Right lung (tissue), 5 donors: ENCODE data around the gene ERCC2. TPM values are rescaled to one million over a fixed set of nuclear protein-coding genes. Genes with fewer than 3 reads are reported as not detected.

Experiments
- DNase-seq, 2 donors: peaks; one replicate each; pipeline ENCODE4 v3.0.0-alpha.2; 2013
- polyA plus RNA-seq, 5 donors: library from polyadenylated mRNA; unstranded; fragments of 120-200 nt; gene quantifications; one replicate each; pipeline versions ENCODE4 v1.2.1 to v1.2.3, GENCODE V29; 2013; ENCODE audit warnings: inconsistent platforms in 1 of 5, low replicate concordance in 1 of 5; ENCODE audit not compliant: insufficient read length in 5 of 5, insufficient read depth in 1 of 5

ERCC2 gene
- polyA plus RNA-seq, 5 donors: 27.8 to 35.8 (median 32.2) TPM

DNA sequence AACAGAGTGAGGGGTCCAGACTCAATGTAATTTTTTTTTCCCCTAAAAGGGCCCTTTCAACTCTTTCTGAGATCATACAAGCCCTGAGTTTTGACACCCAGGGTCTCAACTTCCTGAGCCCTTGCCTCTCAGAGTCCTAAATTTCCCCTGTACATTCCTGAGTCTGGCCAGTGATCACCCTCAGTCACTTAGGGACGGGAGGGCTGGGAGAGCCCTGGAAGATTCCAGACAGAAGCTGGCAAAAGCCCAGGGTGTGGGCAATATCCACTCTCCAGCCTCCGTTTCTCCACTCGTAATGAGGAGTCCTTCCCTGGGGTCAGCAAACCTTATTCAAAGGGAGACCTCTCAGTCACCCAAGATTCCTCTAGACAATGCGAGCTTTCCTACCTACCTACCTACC lies 32.9 kb upstream of the ERCC2 start:
- no peak for DNase-seq

GRCh38 chr19:45402298-45403061 lies 32.1 kb upstream of the ERCC2 start:
- DNase-seq: no peak

DNA sequence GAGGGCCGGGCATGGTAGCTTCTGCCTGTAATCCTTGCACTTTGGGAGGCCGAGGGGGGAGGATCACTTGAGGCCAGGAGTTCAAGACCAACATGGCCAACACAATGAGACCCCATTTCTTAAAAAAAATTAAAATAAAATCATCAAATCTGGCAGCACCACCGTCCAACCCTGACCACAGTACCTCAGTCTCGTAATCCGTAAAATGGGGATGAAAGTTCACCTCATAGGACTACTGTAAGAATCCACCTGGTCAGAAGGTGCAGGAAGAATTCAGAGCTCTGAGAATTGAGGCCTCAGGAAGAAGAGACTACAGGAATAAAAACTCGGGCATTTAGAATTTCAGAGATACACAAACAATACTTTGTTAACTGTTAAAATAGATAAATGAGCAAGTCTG lies 31.4 kb upstream of the ERCC2 start:
- no peak for DNase-seq

DNA sequence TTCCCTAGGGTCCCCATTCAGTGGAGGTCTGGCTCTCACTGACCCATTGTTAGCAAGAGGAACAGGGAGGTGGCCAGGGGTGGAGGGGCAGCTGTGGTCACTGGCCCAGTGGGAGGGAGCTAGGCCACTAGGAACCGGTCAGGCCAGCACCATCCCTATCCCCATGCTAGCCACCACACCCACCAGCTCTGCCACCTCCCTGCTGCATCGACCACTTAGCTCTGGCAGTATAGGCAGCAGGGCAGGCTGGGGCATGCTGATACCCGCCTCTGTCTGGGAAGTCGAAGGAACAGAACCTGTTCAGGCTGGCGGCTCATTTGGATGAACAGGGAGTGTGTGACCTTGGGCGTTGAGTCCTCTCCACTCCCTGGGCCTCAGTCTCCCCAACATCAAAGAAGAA lies 29.8 kb upstream of the ERCC2 start:
- DNase-seq: no peak

DNA sequence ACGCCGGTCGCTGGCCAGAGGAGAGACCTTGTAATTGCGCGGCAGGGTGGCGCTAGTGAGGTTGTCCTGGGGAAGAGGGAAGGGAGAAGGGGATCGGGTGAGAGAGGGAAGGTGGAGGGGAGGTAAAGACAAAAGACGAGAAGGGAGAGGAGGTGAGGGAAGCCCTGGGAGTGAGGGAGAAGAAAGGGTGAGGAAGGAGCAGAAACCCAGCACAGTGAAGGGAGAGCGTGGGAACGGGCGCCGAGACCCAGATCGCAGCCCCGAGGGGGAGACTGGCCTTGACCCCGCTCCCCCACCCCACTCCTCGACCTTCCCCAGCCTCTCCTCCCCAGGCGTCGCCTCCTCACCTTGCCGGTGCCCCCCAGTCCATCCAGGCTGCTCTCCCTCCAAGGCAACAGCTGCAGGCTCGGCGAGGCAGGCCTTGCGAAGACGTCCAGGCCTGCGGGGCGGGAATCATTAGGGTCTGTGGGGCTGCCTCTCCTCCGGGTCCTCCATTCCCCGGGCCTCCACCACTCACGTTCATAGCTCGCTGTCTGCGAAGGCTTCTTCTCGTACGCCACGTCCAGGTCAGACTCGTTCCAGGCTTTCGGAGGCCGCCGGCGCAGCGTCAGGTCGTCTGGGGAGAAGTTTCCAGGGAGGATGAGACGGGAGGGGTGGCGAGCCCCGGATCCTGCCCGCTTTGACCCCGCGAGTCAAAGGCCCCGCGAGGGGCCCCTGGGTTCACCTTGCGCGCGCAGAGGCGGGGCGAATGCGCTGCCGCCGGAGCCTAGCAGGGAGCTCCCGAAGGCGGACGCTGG lies 25.6 kb upstream of the ERCC2 start:
- no peak for DNase-seq

GRCh38 chr19:45391871-45392665 lies 21.7 kb upstream of the ERCC2 start:
- no peak for DNase-seq

- DNase-seq: no peak
Observed at GRCh38 chr19:45391346-45391745, 21.0 kb upstream of the ERCC2 start.

DNA sequence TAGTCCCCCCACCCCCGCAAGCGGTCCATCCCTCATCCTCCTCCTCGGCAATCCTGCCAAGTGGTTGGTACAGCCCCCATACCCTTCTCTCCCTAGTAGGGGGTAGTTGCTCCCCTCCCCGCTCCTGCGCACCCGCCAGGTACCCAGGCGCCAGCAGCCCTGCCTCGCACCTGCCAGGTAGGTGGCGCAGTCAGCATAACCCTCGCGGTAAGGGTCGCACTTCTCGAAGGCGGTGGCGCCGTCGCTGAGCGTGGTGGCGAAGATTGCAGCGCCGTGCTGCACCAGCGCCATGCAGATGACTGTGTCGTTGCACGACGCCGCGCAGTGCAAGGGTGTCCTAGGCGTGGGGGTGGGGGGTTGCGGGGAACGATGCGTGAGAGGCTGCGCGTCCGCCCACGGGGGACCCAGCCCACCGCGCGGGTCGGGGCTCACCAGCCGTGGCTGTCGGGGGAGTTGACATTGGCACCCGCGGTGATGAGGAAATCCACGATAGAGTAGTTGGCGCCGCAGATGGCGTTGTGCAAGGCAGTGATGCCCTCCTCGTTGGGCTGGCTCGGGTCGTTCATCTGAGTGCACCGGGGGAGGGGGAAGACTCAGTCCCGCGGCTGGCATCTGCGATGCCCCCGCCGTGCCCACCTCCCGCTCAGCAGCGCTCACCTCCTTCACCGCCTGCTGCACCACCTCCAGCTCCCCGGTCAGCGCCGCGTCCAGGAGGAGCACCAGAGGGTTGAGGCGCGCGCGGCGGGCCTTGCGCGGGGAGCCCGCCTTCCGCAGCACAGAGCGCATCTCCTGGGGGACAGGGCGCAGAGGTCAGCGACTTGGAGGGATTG lies 15.2 kb upstream of the ERCC2 start:
- DNase-seq: no peak

- DNase-seq: no peak
Observed at GRCh38 chr19:45382426-45382825, 12.1 kb upstream of the ERCC2 start.

DNA sequence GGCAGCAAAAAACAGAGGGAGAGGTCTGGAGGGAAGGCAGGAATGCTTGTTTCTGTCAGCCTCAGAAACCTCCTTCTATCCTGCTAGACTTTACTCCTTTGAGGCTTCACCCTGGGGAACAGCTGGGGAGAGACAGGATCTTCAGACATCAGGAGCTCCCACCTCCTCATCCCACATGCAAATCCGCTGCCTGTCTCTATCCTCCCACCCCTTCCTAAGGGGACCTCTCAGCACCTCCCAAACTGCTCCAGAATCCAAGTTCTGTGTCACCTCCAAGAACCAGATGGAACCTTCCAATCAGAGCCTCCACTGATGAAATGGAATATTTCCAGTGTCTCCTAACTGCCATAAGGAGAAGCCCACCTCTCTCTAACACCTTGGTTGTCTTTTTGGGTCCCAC lies 9.7 kb upstream of the ERCC2 start:
- DNase-seq: no peak

GRCh38 chr19:45376045-45376724 lies 5.8 kb upstream of the ERCC2 start:
- DNase-seq: no peak

GRCh38 chr19:45368737-45369340 lies 1.5 kb downstream of the ERCC2 start:
- DNase-seq: no peak

- DNase-seq: no peak
Observed at GRCh38 chr19:45368127-45368526, 2.2 kb downstream of the ERCC2 start.

GRCh38 chr19:45364696-45365095 lies 5.7 kb downstream of the ERCC2 start:
- no peak for DNase-seq

- no peak for DNase-seq
Observed at GRCh38 chr19:45363861-45364459, 6.4 kb downstream of the ERCC2 start.

DNA sequence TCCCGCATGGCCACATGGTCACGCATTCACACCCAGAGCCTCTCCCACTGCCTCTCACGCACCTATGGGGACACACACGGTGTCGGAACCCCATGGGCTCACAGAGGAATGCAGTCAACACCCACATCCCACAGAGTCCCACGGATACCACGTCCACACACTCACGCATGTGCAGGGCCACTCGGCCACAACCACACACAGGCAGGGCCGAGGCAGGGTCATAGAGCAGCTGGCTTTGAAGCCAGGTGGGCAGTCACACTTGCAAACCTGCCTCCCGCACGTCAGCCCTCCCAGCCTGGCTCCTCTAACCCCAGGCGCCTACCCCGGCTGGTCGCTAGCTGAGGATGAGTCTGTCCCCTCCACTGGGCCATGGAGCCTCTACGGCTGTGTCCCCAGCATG lies 8.1 kb downstream of the ERCC2 start:
- DNase-seq: no peak

GRCh38 chr19:45361608-45362007 lies 8.8 kb downstream of the ERCC2 start:
- no peak for DNase-seq

DNA sequence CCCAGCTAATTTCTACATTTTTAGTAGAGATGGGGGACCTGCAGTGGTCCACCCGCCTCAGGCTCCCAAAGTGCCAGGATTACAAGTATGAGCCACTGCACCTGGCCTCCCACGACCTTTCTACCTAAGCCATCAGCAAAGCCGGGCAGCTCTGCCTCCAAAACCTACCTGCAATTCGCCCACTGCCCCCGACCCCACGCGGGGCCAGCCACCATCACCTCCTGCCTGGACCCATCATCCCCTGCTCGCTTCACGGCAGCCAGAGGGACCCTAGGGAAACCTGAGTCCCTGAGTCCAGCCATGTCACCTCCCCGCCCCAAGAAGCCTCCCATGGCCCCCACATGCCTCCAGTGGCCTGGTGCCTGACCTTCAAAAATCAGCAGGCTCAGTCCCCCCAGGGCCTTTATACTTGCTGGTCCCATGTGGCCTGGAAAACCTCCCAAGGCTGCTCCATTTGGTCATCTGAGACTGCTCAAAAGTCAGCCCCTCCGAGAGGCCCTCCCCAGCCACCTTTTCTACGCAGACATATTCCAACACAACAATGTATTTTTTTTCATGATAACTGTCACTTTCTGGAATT lies 12.1 kb downstream of the ERCC2 start:
- no peak for DNase-seq

DNA sequence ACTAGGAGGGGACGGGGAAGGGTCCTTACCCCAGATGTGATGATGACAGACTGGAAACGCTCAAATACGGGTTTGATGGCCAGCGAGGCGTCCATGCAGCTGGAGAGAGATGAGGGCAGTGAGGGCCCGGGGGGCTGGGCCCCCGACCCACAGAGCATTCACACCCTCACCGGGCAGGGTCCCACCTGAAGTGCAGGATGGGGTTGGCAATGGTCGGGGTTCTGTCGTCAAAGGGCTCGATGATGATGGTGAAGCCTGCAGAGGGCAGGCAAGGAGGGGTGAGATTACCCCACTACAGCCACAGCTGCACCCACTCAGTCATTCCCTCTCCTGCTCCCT lies 13.0 kb downstream of the ERCC2 start:
- no peak for DNase-seq
